ENCODE data around the gene CPEB3. TPM values are rescaled to one million over a fixed set of nuclear protein-coding genes. Genes with fewer than 3 reads are reported as not detected.

Gene CPEB3
- total RNA-seq, 1 donor from 2014 or later: 5.7 TPM

- no peak for TF ChIP-seq CTCF (IDR thresholded peaks at IDR 0.05)
- intact Hi-C loops (cut with DNase I): no loop called here
These were observed 208.1 kb downstream of the CPEB3 start for GRCh38 chr10:92082583-92083280.

GRCh38 chr10:92081641-92082040 is 209.2 kb downstream of the CPEB3 start:
- ATAC-seq: no peak
- intact Hi-C loops (cut with DNase I): no loop called here
- Histone ChIP-seq H3K27me3 (no peaks in the 10 kb centered on the region), H3K4me3 (no peak overlapping the region), H3K9me3 (no peaks in the 10 kb centered on the region), H3K27ac (no peak overlapping the region), H3K36me3 (peaks cover 26% of the 10 kb centered on the region), H3K4me1 (no peaks in the 10 kb centered on the region)
- no peak for TF ChIP-seq CTCF (IDR thresholded peaks at IDR 0.05)
- no peak for DNase-seq

More at GRCh38 chr10:92082583-92083280, 208.1 kb downstream of the CPEB3 start:
- Histone ChIP-seq H3K4me3 (no peak overlapping the region), H3K27ac (no peak overlapping the region), H3K36me3 (peaks cover 26% of the 10 kb centered on the region), H3K27me3 (no peaks in the 10 kb centered on the region), H3K9me3 (no peaks in the 10 kb centered on the region), H3K4me1 (no peaks in the 10 kb centered on the region)
- DNase-seq (no peak), ATAC-seq (peak; percentile 63)

GRCh38 chr10:92080244-92080643 is 210.6 kb downstream of the CPEB3 start:
- no peak for TF ChIP-seq CTCF (IDR thresholded peaks at IDR 0.05)
- Histone ChIP-seq H3K9me3 (no peaks in the 10 kb centered on the region), H3K27ac (no peak overlapping the region), H3K4me1 (no peaks in the 10 kb centered on the region), H3K27me3 (no peaks in the 10 kb centered on the region), H3K4me3 (no peak overlapping the region), H3K36me3 (peaks cover 26% of the 10 kb centered on the region)
- ATAC-seq: no peak
- DNase-seq: no peak
- intact Hi-C loops (cut with DNase I): no loop called here

GRCh38 chr10:92079003-92079402 is 211.9 kb downstream of the CPEB3 start:
- Histone ChIP-seq H3K9me3 (no peaks in the 10 kb centered on the region), H3K27ac (no peak overlapping the region), H3K36me3 (peaks cover 26% of the 10 kb centered on the region), H3K4me3 (no peak overlapping the region), H3K4me1 (no peaks in the 10 kb centered on the region), H3K27me3 (no peaks in the 10 kb centered on the region)
- ATAC-seq (no peak), DNase-seq (no peak)
- TF ChIP-seq CTCF (IDR thresholded peaks at IDR 0.05): no peak
- intact Hi-C loops (cut with DNase I): loop anchor here (5.0 kb wide), 1 partner anchor 353 kb away; no protein-coding TSS in a partner anchor

GRCh38 chr10:92076722-92077121 is 214.2 kb downstream of the CPEB3 start:
- H3K27ac ChIP-seq: no peak overlapping the region
- intact Hi-C loops (cut with DNase I): loop anchor here (5.0 kb wide), 1 partner anchor 356 kb away; no protein-coding TSS in a partner anchor
- DNase-seq (no peak), ATAC-seq (no peak)
- TF ChIP-seq CTCF (IDR thresholded peaks at IDR 0.05): no peak
- H3K27me3 ChIP-seq: no peaks in the 10 kb centered on the region
- peaks cover 26% of the 10 kb centered on the region for H3K36me3 ChIP-seq
- no peak overlapping the region for H3K4me3 ChIP-seq
- H3K9me3 ChIP-seq: no peaks in the 10 kb centered on the region
- no peaks in the 10 kb centered on the region for H3K4me1 ChIP-seq
